Omental fat pad (tissue), 4 donors: Measurements from ENCODE around the gene THSD7B. TPM values are rescaled to one million over a fixed set of nuclear protein-coding genes. Genes with fewer than 3 reads are reported as not detected.

Experiments used
- ATAC-seq: fragments of 150-250 bp; one replicate; pipeline ENCODE4 v1.9.1; 2016; ENCODE audit warnings: mild to moderate bottlenecking, moderate library complexity; ENCODE audit not compliant: low FRiP score
- DNase-seq: peaks from one replicate; pipeline ENCODE4 v3.0.0-alpha.2; 2019; ENCODE audit warnings: low spot score
- CTCF ChIP-seq, 3 donors: fragments of 450-650 bp; IDR thresholded peaks; one replicate each; pipeline ENCODE4 v1.5.1; 2016 to 2017; ENCODE audit warnings: antibody characterized with exemption in 3 of 3, mild to moderate bottlenecking in 3 of 3, moderate library complexity in 2 of 3
- total RNA-seq, 4 donors: library from RNA; depleted of rRNA; stranded (reverse); fragments of >200 nt; gene quantifications; one replicate each; pipeline ENCODE4 v1.1.0, GENCODE V29; 2016

THSD7B gene
- total RNA-seq, 4 donors from 2014 or later, result 0.74 to 12.9 (median 2.5) TPM

GRCh38 chr2:137590102-137590501, 824.8 kb downstream of the THSD7B start:
- no peak for ATAC-seq
- no peak for DNase-seq
- TF ChIP-seq CTCF (IDR thresholded peaks at IDR 0.05), result no peak

GRCh38 chr2:137607722-137608318, 842.5 kb downstream of the THSD7B start:
- no peak for DNase-seq
- no peak for TF ChIP-seq CTCF (IDR thresholded peaks at IDR 0.05)
- no peak for ATAC-seq

GRCh38 chr2:137638932-137639331, 873.6 kb downstream of the THSD7B start:
- TF ChIP-seq CTCF (IDR thresholded peaks at IDR 0.05), result no peak
- no peak for DNase-seq
- ATAC-seq, result no peak

- ATAC-seq (no peak), DNase-seq (no peak)
Observed at GRCh38 chr2:137644731-137645130, 879.4 kb downstream of the THSD7B start.

GRCh38 chr2:137654046-137654445, 888.7 kb downstream of the THSD7B start:
- TF ChIP-seq CTCF (IDR thresholded peaks at IDR 0.05), result no peak
- no peak for DNase-seq
- ATAC-seq, result no peak

More at GRCh38 chr2:137644731-137645130, 879.4 kb downstream of the THSD7B start:
- no peak for TF ChIP-seq CTCF (IDR thresholded peaks at IDR 0.05)

- TF ChIP-seq CTCF (IDR thresholded peaks at IDR 0.05), result no peak
- ATAC-seq (no peak), DNase-seq (no peak)
Observed at GRCh38 chr2:137655814-137656213, 890.5 kb downstream of the THSD7B start.

- TF ChIP-seq CTCF (IDR thresholded peaks at IDR 0.05), result no peak
- ATAC-seq (no peak), DNase-seq (no peak)
Observed at GRCh38 chr2:137658433-137658832, 893.1 kb downstream of the THSD7B start.
